ENCODE data around the gene ZNF621.
A peak's percentile ranks its signal among the peaks of the same experiment; 100 is the strongest.
"Not testable (repeated sequence)": the region's sequence is repeated elsewhere in the genome, so short reads cannot be mapped to it uniquely, and the experiment has no call there.

The ZNF621 gene

DNA sequence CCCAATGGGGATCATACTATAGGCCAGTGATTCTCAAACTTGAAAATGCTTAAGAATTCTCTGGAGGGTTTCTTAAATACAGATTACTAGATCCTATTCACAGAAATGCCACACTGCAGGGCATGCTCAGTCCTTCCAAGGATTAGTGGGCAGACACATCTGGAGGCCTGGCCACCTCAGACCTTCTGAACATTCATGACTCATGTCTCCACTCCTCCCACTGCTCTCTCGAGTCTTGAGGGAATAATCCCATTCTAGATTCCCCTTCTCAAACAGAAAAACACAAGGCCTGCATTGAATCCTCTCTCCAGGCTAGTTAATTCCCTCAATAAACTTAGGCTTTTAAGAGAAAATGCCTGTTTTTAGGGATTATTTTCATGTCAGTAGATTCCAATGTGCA, 22.1 kb downstream of the ZNF621 start:
- DNase-seq: no peak

DNA sequence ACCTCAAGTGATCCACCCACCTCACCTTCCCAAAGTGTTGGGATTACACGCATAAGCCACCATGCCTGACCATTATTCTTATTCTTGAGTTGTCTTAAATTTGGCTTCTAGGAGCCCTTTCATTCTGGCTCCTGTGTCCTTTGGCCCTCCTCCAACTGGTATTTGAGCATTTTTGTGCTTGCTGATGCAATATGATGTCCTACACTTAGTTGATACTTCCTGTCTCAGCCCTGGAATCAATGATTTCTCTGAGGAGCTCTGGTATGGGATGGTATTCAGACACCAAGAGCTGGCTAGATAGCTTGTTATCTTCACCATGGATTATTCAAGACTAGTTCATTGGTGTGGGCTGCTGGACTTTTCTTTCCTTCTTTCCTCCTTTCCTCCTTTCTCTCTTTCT, 25.4 kb downstream of the ZNF621 start:
- DNase-seq: no peak

DNA sequence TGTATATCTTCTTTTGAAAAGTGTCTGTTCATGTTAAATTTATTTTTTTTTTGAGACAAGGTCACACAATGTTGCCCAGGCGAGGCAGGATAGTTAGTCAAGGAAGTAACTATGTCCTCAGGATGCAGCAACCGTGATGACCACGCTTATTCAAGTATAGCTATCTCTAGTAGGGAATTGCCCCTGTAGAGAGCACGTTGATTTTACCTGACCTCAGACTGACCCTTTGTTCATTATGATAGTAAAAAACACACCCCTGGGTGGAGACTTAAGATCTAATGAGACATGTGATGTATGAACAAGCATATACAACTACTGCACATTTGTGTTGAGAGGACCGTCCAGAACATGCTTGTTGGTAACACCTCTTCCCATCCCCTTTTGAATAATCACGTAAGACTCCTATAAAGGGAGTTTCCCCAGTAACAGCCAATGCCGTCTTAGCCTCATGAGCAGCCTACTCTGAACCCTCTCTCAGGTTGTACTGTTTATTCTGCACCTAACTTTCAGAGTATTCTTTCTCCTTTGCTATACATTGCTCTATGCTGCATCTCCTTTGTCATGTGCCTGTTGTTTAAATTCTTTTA, 32.9 kb downstream of the ZNF621 start:
- no peak for DNase-seq

DNA sequence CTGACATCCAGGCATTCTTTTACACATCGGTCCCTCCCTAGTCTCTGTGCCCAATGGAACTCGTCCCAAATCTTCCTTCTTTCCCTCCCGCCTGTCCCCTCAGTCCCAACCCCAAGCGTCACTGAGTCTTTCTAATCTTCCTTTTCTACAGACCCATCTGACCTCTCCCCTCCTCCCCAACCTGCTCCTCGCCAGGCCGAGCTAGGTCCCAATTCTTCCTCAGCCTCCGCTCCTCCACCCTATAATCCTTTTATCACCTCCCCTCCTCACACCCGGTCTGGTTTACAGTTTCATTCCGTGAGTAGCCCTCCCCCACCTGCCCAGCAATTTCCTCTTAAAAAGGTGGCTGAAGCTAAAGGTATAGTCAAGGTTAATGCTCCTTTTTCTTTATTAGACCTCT, 37.7 kb downstream of the ZNF621 start:
- DNase-seq: not testable (repeated sequence)

DNA sequence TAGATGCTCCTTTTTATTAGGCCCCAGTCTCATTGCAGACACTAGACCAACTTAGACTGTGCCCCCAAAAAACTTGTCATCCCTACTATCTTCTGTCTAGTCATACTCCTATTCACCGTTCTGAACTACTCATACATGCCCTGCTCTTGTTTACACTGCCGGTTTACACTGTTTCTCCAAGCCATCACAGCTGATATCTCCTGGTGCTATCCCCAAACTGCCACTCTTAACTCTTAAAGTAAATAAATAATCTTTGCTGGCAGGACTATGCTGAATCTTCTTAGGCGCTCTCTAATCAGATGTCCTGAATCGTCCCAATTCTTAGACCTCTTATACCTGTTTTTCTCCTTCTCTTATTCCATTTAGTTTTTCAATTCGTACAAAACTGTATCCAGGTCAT, 40.9 kb downstream of the ZNF621 start:
- DNase-seq: not testable (repeated sequence)

DNA sequence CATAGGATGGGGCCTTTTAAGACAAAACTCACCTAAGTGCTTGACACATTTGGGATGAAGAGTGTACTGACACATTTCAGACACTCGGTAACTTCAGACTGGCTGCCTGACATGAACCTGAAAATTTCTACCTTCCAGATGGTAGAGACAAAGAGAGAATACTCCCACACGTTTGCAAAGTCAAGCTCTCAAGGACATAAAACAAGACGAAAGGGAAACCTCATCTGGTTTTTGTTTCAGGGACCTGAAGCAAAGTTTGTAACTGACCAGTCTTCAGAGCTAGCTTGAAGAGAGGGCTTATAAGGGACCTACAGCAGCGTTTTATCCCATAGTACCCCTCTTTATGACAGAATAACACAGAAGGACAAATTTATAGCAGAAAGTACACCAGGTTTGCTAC, 41.9 kb downstream of the ZNF621 start:
- no peak for DNase-seq

DNA sequence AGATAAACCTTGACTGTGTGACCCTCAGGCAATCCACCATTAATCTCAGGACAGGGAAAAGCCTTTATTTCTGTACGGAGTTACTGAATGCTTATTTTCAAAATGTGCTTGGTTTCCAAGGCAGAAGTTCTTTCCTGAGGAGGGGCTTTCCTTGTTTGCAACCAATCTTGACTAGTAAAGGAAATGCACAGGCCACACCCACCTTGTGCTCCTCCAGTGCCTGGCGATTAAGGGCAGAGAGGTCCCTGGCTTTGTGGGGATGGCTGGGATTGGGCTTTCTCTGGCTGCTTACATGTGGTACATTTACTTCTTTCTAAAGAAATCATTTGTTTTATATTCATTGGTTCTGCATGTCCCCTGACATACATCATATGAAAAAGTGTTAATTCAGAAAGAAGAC, 47.8 kb downstream of the ZNF621 start:
- no peak for DNase-seq

DNA sequence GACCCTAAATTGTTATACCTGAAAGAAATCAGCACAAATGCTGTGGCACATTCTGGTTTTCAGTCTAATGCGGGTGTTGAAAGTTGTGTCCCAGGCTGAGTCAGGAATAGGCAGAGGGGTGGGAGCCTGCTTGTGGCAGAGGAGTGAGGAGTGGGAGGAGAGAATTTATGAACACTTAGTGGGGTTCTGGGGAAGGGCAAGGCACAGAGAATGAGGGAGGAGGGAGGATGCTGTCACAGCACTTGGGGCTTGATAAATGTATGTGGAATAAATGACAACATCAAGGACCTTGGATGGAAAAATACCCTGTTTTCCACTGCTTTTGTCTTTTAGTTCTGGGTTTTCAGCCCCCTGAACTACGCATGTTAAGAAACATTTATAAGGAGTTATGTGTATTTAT, 49.3 kb downstream of the ZNF621 start:
- no peak for DNase-seq

DNA sequence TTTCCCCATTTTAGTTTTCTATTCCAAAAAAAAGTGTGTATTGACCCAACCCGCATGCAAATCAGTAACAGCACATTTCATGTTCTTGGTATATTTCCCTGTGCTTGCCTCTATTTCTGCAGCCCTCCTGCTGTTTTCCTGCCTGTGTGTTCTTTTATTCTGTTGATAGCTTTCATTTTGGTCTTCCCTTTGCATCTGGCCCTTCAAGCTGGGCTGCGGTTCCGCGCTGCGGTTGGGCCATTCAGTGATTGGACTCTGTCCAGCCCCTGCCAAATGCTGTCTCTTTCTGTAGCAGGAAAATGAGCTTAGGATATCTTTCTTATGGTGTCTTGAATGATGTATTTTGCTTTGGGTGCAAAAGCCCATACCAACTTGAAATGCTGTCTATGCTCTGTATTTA, 49.9 kb downstream of the ZNF621 start:
- DNase-seq: no peak

DNA sequence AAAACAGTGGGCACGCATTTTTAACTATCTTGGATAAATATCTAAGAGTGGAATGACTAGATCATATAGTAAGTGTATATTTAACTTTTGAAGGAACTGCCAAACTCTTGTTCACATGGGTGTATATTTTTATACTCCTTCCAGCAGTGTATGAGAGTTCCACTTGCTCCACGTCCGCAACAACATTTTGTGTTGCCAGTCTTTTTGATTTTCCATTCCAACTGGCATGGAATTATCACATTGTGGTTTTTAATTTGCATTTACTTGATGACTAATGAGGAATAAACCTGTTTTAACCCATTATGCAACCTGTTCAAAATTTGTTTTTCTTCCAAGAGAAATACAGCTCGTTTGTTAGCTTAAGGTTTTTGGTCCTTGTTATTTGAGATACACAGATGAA, 51.6 kb downstream of the ZNF621 start:
- no peak for DNase-seq

DNA sequence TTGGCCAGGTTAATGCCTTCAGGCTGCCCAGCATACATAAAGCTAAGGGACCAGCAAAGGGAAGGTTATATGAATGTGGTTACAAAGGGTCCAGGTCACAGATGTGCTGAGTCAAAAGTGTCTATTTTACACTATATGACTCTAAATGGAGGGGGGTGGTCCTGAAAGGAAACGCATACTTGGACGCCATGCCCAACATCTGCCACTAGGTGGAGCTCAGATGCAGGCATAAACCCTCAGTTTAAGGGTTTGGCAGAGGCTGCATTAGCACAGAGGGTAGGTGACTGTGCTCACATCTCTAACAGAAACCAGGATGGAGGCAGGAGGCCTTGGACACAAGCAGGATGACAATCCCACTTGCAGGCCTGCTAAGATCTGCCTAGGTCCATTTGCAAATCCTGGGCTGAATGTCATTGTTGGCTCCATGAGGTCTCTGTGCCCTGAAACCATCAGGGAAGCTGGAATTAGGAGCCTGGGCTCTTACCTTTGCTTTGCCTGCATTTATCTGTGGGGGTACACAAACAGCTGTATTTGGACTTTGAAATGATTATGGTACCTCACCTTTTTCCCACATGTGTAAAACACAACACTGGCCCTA, 55.8 kb downstream of the ZNF621 start:
- DNase-seq: peak; percentile 64

DNA sequence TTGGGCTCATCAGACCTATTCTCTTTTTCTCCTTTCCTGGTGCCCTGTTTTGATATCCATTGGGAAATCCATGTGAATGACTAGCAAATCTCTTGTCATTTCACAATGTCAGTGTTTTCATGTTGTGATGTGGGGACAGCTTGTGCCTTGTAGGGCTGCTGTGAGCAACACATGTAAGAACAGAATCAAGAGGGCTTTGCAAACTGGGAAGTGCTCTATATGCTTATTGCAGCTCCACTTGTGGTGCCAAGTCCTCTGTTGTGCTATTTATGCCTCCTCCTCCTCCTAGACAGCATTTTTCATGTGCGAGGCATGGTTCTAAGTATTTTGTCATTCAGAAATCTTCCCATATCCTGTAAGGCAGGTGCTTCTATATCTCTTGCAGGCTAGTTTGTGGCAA, 56.4 kb downstream of the ZNF621 start:
- no peak for DNase-seq

DNA sequence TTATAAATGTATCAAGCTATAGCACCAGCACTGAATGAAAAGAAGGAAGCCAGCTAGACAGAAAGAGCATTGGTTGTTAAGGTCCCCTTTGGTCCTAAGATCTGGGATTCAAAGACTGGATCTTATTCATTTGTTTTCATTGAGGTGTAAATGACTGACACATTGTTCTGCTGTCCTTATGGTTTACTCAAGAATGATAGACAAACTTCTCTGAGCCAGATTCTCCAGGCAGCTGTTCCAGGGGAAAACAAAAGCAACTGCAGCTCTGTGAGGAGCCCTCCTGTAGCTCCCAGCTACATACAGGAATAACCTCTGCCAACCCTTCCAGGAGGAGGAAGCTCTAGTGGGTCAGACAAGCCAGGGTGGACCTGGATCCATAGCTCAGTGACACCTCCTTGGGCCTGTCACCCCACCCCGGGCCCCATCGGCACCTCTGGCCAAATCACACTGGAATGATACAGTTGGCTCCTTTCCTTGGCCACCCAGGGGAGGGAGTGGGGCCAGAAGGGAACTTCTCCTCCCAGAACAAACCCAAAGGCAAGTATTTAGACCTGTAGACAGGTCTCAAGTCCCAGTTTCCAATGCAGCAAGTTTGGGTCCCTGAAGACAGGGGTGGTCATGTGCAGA, 57.8 kb downstream of the ZNF621 start:
- no peak for DNase-seq

DNA sequence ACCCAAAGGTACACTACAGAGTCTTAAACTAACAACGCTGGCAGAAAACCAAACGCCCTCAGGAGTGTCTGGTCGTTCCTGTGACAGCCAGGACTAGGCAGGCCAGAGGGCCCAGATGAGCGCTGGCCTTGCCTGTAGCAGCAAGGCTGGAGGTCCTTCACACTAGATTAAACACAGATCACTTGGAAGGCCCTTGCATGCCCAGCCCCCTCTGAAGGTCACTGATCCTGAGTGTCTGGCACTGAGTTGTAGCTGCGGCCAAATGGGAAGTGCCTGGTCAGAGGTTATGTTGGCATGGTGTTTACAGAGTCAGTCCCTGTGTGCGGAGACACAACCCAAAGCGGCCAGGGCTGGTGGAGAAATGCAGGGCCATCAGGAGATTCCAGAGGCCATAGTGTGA, 58.9 kb downstream of the ZNF621 start:
- DNase-seq: no peak

DNA sequence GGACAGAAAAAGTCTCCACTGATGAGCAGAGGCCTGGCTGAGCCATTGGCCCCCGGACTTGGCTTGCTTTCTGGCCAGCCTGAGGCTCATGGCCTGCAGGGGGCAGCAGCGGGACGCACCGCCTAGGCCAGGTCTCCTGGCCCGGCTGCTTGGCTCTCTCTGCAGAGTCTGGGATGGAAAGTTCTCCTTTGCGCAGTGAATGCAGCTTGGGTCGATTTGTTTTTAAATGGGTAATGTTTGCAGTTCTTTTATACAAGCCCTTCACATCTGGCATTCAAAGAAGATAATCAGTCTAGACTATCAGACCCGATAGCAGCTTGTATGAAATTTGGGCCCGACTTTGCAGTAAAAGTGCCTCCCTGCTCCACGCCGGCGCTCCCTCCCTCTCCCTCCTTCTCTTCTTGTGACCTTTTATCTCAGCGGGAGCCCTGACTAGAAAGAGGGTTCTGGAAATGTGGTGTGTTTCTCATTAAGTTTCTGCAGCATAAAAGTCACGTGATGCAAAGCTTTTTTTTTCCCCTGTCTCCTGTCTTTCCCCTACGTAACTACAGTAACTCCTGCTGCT, 59.9 kb downstream of the ZNF621 start:
- peak; percentile 78 for DNase-seq

DNA sequence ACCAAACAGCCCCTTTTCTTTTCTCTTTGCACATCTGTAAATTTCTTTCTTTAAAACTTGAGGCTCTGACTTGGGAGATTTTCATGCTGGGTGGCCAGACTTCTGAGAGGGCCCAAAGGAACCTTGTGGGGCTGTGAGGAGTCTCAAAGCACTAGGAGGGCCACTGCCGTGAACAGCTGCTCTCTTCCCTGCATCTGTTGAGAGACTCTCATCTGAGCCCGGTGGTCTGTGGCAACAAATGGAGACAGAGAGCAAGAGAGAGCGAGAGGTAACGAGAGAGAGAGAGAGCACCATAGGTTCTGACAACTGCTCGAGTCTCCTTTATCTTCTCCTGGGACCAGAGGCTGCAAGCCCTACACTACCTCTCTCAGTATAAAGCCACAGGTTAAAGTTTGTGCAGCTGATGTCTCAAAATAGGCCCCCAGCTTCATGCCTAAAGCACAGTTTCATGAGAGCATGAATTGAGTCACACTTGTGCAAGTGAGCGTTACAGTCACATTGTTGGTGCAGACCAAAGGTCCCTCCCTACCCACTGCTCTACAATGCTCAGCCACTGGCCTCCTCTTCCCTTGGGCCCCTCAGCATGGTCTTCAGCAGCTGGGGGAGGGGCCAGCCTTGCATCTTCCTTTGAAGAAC, 60.7 kb downstream of the ZNF621 start:
- DNase-seq: no peak

DNA sequence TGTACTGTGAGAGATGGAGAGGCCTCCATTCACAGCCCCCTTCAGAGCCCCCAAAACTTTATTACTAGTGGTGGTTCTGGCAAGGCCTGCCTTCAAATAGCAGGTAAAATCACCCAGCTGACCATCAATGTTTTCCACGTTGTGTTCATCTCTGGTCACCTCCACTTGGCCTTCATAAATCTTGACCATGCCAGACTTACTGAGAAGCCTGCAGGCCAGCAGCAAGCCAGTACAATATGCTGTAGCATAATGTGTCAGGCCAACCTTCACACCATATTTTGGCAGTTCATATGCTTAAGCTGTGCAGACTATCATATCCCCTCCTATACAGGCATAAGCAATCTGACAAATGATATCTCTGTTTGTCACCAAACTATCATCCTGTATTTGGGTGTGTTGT, 62.1 kb downstream of the ZNF621 start:
- no peak for DNase-seq

DNA sequence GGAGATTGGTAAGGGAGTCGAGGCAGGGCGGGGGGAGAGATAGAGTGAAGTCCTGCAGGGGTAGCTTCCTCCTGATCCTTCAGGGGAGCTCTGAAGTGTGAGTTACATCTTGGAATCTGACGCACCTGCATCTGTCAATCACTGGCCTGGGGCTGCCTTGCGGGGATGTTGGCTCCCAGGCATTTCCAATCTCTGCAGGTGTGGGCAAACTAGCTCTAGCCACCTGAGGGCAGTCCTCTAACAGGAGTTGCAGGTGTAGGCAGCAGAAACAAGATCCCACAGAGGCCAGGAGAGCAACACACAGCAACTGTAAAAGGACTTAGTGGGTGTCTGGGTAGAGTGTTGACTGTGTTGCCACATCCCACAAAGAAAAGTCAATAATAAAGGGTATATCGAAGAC, 63.6 kb downstream of the ZNF621 start:
- DNase-seq: no peak

All from CD4-positive, alpha-beta T cell treated with Interleukin-17A for 4 hours (primary cell).